Skeletal muscle tissue (tissue), 4 donors: ENCODE results near the gene MGAT2. TPM values are rescaled to one million over a fixed set of nuclear protein-coding genes. Genes with fewer than 3 reads are reported as not detected.
"Not testable (repeated sequence)": the region's sequence is repeated elsewhere in the genome, so short reads cannot be mapped to it uniquely, and the experiment has no call there.

Experiments used
- H3K27ac ChIP-seq: one replicate; pipeline ENCODE4 v1.7.0; 2013; ENCODE audit warnings: mild to moderate bottlenecking, low read depth, low read length, inconsistent platforms
- H3K27me3 ChIP-seq, 3 donors: one replicate each; pipeline ENCODE4 v1.7.0; 2013; ENCODE audit warnings: low read length in 3 of 3; ENCODE audit not compliant: control insufficient read depth in 3 of 3, insufficient read depth in 3 of 3
- H3K36me3 ChIP-seq, 3 donors: one replicate each; pipeline ENCODE4 v1.7.0; 2013; ENCODE audit warnings: low read length in 3 of 3; ENCODE audit not compliant: control insufficient read depth in 3 of 3, insufficient read depth in 3 of 3
- H3K4me1 ChIP-seq, 3 donors: one replicate each; pipeline ENCODE4 v1.7.0; 2013; ENCODE audit warnings: low read length in 3 of 3, mild to moderate bottlenecking in 3 of 3; ENCODE audit not compliant: control insufficient read depth in 3 of 3, insufficient read depth in 3 of 3
- H3K4me3 ChIP-seq, 3 donors: one replicate each; pipeline ENCODE4 v1.7.0; 2013; ENCODE audit warnings: low read length in 3 of 3
- H3K9ac ChIP-seq, 3 donors: one replicate each; pipeline ENCODE4 v1.7.0; 2013; ENCODE audit warnings: low read length in 3 of 3, mild to moderate bottlenecking in 3 of 3, moderate library complexity in 2 of 3, low read depth in 1 of 3
- H3K9me3 ChIP-seq, 3 donors: one replicate each; pipeline ENCODE4 v1.7.0; 2013; ENCODE audit warnings: low read length in 3 of 3; ENCODE audit not compliant: control insufficient read depth in 3 of 3
- total RNA-seq: library from RNA; depleted of rRNA; stranded (reverse); fragments of >200 nt; gene quantifications from one replicate; pipeline ENCODE4 v1.2.3, GENCODE V29; 2014
- donor health status: Osteomylitis.

Gene MGAT2
- total RNA-seq, 1 donor from 2014 or later, result 28.2 TPM

GRCh38 chr14:49584981-49585640 is 35.5 kb upstream of the MGAT2 start:
- Histone ChIP-seq H3K4me1 (peaks cover 9 to 21% (median 11%) of the 10 kb centered on the region in 3 donors), H3K27ac (peak overlapping the region; percentile 84), H3K4me3 (peak overlapping the region; percentile 81 to 98 (median 95)), H3K9ac (peak overlapping the region; percentile 85 to 98 (median 96)), H3K36me3 (peaks cover 15 to 23% (median 20%) of the 10 kb centered on the region in 3 donors)
- H3K9me3 ChIP-seq, H3K27me3 ChIP-seq: not testable (repeated sequence)

GRCh38 chr14:49585803-49586672 is 34.6 kb upstream of the MGAT2 start, which contains the start of gene RPS29:
RPS29 (minus strand) TSS chr14:49586380; CDS start chr14:49586346, 34 bp downstream.
- H3K36me3 ChIP-seq, result peaks cover 15 to 23% (median 20%) of the 10 kb centered on the region in 3 donors

GRCh38 chr14:49586673-49587460 is 33.7 kb upstream of the MGAT2 start:
- H3K4me3 ChIP-seq, result peak overlapping the region; percentile 81 to 98 (median 95)
- no peaks in the 10 kb centered on the region for H3K27me3 ChIP-seq
- H3K9me3 ChIP-seq, result no peaks in the 10 kb centered on the region
- H3K9ac ChIP-seq, result peak overlapping the region in 2 of 3 donors; percentile 85 to 98
- peak overlapping the region; percentile 84 for H3K27ac ChIP-seq
- peaks cover 9 to 19% (median 9%) of the 10 kb centered on the region in 3 donors for H3K4me1 ChIP-seq
- peaks cover 15 to 23% (median 20%) of the 10 kb centered on the region in 3 donors for H3K36me3 ChIP-seq

More at GRCh38 chr14:49585803-49586672, 34.6 kb upstream of the MGAT2 start, which contains the start of gene RPS29:
- H3K4me3 ChIP-seq, result peak within 1 kb of the TSS; percentile 81 to 98 (median 95)
- peak within 1 kb of the TSS; percentile 84 for H3K27ac ChIP-seq
- no peaks in the 10 kb centered on the region for H3K27me3 ChIP-seq
- H3K4me1 ChIP-seq, result peaks cover 9 to 21% (median 11%) of the 10 kb centered on the region in 3 donors
- H3K9me3 ChIP-seq, result no peaks in the 10 kb centered on the region
- H3K9ac ChIP-seq, result peak within 1 kb of the TSS; percentile 85 to 98 (median 96)

DNA sequence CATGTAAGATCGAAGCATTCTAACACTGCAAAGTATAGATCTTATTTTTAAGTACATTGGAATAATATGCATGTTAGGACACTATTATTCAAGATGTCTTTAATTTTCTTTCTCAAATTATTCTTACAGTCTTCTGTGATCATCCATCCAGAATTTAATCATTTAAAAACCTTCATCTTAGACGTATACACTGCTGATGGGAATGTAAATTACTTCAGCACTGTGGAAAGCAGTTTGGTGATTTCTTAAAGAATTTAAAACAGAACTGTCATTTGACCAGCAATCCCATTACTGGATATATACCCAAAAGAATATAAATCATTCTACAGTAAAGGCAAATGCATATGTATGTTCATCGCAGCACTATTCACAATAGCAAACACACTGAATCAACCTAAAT is 31.2 kb upstream of the MGAT2 start:
- no peaks in the 10 kb centered on the region for H3K27me3 ChIP-seq
- H3K9me3 ChIP-seq, result no peaks in the 10 kb centered on the region
- H3K4me3 ChIP-seq, result no peak overlapping the region
- H3K36me3 ChIP-seq, result peaks cover under 1 to 3% (median 3%) of the 10 kb centered on the region in 3 donors
- no peak overlapping the region for H3K9ac ChIP-seq
- peaks cover 5 to 9% (median 6%) of the 10 kb centered on the region in 3 donors for H3K4me1 ChIP-seq
- no peak overlapping the region for H3K27ac ChIP-seq

DNA sequence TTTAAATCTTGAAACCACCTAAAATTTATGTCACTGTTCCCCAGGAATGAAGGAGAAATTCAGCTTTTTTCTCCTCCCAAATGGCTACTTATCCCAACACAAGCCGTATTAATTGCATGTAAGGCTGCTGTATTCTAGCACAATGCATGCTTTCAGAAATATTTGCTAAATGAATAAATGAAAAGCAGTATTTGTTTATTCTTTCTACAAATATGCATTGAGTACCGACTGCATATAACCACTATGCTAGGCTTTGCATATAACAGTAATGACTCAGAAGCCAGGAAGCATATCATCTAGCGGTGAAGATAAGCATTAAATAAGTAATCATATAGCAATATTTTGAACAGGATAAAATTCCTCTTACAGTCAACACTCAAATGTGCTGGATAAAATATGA is 27.6 kb upstream of the MGAT2 start:
- H3K36me3 ChIP-seq, result peaks cover 0 to under 1% (median 0%) of the 10 kb centered on the region in 3 donors
- H3K4me1 ChIP-seq, result peaks cover 0 to 5% (median under 1%) of the 10 kb centered on the region in 3 donors
- H3K4me3 ChIP-seq, result no peak overlapping the region
- no peaks in the 10 kb centered on the region for H3K27me3 ChIP-seq
- no peak overlapping the region for H3K9ac ChIP-seq
- no peak overlapping the region for H3K27ac ChIP-seq
- no peaks in the 10 kb centered on the region for H3K9me3 ChIP-seq

DNA sequence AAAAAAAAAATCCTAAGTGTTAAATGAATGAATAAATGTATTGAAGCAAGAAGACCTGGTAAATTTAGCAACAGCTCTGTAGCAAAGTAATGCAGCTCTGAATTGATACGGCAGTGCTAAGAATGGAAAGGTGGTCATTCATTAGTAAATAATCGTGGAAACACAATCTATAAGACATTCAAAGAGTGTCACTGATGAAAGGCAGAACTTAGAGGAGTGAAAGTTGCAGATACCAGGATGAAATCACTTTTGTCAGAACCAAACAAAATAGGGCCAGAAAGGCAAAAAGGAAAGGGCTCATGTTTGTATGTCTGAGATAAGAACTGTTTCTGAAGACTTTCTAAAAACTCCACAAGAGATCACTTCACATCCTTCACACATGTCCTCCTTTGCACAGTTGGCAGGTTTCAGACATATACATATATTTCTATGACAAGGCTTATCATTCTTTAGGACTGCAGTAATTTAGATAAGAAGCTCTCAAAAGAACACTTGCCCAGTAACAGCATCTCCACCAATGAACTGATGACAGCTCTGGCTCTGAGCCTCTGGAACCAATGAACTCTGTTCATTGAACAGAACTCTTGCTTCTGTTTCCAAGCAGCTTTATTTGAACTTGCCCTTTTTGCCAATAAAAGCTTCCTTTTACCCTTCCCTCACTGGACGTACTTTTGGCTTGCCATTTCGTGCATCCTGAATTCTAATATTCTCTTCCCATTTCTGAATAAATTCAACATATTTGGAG is 26.1 kb upstream of the MGAT2 start:
- no peak overlapping the region for H3K9ac ChIP-seq
- peaks cover 2 to 7% (median 5%) of the 10 kb centered on the region in 3 donors for H3K4me1 ChIP-seq
- no peaks in the 10 kb centered on the region for H3K27me3 ChIP-seq
- H3K27ac ChIP-seq, result no peak overlapping the region
- H3K9me3 ChIP-seq, result no peaks in the 10 kb centered on the region
- peaks cover 0 to 2% (median 0%) of the 10 kb centered on the region in 3 donors for H3K36me3 ChIP-seq
- no peak overlapping the region for H3K4me3 ChIP-seq

DNA sequence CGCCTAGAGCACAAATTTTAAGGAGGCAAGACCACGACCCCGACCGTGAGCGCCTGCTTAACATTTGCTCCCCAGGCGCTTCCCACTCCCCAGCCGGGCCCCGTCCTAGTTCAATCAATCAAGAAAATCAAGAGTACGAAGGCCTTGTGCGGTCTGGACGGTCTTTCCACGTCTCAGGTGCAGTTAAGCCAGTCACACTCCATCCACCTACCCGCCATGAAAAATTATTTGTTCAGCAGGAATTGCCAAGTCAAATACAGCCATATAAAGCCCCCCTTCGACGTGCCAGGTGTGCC is 22.5 kb upstream of the MGAT2 start:
- Histone ChIP-seq H3K4me3 (peak overlapping the region; percentile 96 to 98 (median 96)), H3K27me3 (no peaks in the 10 kb centered on the region), H3K27ac (peak overlapping the region; percentile 95), H3K36me3 (peaks cover 0 to 2% (median 2%) of the 10 kb centered on the region in 3 donors), H3K4me1 (peaks cover 4 to 11% (median 5%) of the 10 kb centered on the region in 3 donors), H3K9ac (peak overlapping the region; percentile 96 to 98 (median 96)), H3K9me3 (no peaks in the 10 kb centered on the region)

GRCh38 chr14:49598485-49599300 is 21.9 kb upstream of the MGAT2 start, which contains the start of gene LRR1:
LRR1 (plus strand) TSS chr14:49598940; CDS start chr14:49599021, 81 bp downstream.
- H3K36me3 ChIP-seq, result peaks cover 0 to 2% (median 2%) of the 10 kb centered on the region in 3 donors
- H3K9ac ChIP-seq, result peak within 1 kb of the TSS; percentile 96 to 98 (median 96)

More at GRCh38 chr14:49598485-49599300, 21.9 kb upstream of the MGAT2 start, which contains the start of gene LRR1:
- H3K9me3 ChIP-seq, result no peaks in the 10 kb centered on the region
- H3K27ac ChIP-seq, result peak within 1 kb of the TSS; percentile 95
- no peaks in the 10 kb centered on the region for H3K27me3 ChIP-seq
- H3K4me3 ChIP-seq, result peak within 1 kb of the TSS; percentile 96 to 98 (median 96)
- H3K4me1 ChIP-seq, result peaks cover 4 to 11% (median 5%) of the 10 kb centered on the region in 3 donors
